Eye (tissue), 1 donor: Measurements from ENCODE around the gene PPT2.
"Not testable (repeated sequence)": the region's sequence is repeated elsewhere in the genome, so short reads cannot be mapped to it uniquely, and the experiment has no call there.

ENCODE experiments used
- DNase-seq: peaks from one replicate; pipeline ENCODE4 v3.0.0-alpha.2; 2015

The PPT2 gene

DNA sequence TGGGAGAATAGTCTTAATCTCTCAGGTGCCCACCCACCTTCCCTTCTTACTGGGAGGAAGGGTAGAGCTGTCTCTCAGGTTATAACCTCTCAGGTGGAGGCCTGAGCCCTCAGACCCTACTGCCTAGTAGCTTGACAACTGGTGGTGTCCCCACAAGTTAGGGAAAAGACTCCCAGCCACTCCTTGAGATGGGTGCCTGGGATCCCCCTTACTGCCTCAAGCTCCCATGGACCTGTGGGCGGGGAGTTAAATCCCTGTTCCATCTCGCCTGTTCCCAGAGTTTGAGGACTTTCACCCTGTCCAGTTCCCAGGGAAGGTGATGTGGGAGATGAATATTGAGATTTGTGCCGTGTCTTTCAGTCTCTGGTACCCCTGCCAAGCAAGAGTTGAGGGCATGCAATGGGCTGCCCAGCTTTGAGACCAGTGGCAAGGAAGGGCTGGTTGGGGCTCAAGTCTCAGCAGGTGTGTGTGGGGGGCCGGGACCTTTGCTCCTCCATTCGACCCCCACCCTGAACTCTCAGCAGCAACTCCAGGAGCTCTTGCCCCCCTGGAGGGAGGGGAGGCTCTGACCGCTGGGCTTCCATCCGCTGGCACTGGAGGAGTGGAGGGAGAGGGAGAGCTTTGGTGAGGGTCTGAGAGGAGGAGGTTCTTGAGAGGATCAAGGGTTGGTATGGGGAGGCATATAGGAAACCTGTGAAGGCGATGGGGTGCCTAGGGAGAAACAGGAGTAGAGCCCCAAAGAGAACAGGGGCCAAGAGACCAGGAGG, 37.2 kb downstream of the PPT2 start:
- no peak for DNase-seq

DNA sequence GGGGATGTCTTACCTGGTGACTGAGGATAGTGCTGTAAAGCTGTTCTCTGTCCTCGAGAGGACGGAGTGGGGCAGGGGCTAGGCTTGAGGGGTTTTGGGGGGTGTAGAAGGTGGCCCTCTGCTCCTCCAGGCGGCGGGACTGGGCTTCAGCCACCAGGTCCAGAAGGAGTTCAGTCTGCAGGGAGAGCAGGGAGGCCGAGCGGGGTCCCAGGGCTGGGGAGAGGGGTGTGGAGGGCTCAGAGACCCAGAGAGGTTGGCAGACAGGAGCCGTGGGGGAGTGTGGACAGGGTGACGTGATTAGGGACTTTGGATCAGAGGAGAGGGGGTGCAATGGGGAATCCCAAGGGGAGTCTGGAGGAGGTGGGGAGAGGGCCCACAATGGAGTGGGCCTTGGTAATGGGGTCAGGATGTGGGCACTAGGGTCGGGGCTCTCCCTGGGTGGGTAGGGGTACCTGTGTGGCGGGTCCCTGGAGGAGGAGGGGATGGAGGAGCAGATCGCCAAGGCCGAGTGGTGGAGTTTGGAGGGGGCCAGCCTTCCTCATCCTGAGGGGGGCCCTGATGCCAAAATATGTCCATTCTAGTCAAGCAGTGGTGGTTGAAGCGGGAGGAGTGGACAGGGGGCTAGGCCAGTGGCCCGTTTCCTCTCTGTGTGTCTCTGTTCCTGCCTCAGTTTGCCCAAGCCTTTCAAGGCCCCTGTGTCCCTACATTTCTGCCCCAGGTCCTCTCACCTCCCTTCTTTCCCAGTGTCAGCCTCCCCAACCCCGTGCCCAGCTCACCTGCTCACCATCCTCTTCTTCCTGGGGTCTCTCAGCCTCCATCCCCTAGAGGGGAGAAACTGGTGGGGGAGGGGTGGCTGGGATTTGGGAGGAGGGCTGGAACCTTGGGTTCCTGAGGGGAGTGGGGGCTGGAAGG, 38.0 kb downstream of the PPT2 start:
- DNase-seq, result no peak

DNA sequence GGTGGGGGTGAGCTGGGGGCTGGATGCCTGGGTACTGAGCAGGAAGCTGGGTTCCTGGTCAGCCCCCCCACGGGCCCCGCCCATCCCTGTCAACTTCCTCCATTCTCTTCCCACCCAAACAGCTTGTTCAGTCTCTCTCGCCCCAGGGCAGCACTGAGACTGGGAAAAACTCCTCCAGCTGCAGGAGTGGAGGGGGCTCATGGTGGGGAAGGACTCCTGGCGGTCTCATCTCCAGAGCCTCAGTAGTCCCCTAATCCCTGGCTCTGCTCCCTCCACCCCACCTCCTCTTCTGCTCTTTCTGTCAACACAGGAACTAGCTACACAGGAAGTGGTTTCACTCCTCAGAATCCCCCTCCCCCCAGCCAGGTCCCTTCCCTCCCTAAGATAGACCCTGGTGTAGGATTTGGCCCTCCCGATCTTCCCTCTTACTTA, 38.7 kb downstream of the PPT2 start, which contains the start of gene GPSM3:
Gene GPSM3 (minus strand): TSS at position 36 of the 432 bp plus-strand sequence. CDS start 130 bp downstream, outside the sequence.
- DNase-seq, result no peak

- not testable (repeated sequence) for DNase-seq
Measured at GRCh38 chr6:32193096-32193495, 39.2 kb downstream of the PPT2 start.

GRCh38 chr6:32194388-32194787, 40.4 kb downstream of the PPT2 start:
- DNase-seq, result no peak

- DNase-seq, result no peak
Measured at GRCh38 chr6:32194825-32195651, 41.1 kb downstream of the PPT2 start.

DNA sequence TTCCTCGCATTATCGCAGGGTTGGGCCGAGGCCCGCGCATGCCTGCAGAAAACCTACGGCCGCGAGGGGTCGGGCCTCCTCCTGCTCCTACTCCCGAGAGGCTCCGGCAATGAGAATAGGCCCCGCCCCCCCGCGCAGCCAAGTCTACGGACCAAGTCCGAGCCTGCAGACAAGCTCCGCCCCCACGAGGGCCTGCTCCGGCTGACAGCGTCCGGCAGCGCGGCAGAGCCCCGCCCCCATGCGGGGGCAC, 41.6 kb downstream of the PPT2 start:
- peak; percentile 100 for DNase-seq

DNA sequence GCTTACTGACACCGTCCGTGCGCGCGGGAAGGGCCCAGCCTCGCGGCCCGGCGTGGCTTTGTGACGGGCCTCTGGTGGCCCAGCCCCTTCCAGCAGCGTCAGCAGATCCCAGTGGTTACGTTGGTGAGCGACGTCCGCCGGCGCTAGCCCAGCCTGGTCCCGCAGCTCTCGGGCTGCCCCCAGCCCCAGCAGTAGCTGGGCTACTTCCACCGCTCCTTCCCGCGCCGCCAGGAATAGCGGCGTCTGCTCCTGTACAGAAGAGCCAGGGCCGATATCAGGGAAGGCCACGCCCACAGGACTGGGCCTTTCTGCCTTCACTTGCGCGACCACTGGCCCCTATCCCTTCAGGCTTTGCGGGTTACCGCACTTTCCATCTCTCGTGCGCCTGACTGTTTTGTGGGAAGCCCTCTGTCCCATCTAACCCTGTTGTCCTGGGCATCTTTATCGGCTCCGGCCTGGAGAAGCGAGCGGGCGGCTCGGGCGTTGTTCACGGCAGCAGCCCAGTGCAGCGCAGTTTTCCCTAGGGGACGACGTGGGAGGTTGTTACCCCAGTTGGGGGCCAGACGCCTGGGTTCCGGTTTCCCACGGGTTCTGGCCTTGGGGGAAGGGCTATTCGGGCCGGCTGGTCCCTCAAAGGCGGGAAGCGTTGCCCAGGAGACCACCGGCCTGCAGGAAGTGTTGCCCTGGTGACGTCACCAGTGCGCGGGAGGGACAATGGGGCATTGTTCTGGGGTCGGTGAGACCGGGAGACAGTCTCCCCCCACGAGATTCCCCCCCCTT, 42.2 kb downstream of the PPT2 start:
- peak; percentile 97 for DNase-seq

DNA sequence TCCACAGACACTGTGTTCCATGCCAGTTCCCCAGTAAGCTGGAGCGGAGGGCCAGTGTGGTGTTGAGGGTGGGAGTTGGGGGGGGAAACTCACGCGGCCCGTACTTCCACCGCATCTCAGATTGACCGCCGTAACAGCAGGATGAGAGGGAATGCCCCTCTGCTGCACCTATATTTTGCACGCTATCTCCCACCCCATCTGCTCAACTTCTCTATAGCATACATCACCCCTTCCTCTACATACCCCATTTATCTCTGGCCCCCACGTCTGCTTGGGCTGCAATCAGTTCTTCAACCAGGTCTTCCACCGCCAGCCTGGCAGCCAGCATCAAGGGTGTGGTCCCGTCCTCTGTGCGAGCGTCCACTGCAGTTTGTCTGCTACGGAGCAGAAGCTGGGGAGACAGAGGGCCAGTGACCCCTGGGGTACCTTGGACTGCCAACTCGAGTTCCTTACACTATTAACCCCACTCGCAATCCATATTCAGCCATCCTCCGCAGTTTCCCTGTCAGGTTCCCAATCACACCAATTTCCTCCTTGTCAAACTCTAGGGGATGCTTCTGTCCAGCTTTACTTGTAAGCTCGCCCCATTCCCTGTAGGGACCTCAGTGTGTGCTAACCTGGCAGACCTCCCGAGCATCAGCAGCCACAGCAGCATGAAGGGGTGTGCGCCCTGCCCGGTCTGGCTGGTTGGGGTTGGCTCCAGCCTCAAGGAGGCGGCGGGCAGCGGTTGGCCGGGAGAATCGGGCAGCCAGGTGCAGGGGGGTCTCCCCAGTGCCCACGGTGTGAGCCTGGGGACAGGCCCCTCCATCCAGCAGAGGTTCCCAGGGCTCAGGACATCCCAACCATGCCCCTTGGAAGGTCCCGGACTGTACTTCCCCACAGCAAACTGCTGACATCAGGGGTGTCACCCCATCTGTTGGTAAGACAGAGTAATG, 43.0 kb downstream of the PPT2 start:
- peak; percentile 78 for DNase-seq

DNA sequence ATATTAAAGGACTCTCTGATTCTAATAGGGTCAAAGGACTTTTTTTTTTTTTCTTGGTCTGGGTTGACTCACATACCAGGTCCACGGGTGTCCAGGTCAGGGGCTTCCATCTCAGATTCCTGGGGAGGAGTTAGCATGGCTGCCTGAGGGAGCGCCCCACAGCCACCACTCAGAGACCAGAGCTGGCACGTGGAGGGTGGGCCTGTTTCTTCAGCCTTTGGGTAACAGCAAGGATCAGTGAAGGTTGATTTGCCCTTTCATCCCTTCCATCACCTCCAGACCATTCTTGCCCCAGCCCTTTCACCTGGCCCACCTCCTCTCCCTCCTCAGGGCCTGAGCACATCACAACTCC, 44.4 kb downstream of the PPT2 start:
- no peak for DNase-seq

DNA sequence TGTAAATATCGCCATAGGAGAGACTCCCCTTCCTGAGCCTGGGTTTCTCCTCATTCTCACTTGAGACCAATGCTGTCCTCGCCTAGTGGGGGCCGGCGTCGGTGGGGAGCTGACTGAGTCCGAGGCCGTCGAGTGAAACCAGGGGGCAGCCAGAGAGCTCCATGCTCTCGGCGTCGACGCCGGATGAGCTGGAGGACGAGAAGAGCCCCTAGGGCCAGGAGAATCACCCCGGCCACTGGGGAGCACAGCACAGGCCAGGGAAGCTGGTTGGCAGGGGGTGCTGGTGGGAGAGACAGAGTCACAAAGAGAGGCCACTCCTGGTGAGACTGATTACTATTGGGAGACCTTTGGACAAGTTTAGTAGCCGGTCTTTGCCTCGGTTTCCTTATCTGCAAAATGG, 44.9 kb downstream of the PPT2 start:
- DNase-seq, result no peak

GRCh38 chr6:32200711-32201475, 47.0 kb downstream of the PPT2 start:
- DNase-seq, result no peak

DNA sequence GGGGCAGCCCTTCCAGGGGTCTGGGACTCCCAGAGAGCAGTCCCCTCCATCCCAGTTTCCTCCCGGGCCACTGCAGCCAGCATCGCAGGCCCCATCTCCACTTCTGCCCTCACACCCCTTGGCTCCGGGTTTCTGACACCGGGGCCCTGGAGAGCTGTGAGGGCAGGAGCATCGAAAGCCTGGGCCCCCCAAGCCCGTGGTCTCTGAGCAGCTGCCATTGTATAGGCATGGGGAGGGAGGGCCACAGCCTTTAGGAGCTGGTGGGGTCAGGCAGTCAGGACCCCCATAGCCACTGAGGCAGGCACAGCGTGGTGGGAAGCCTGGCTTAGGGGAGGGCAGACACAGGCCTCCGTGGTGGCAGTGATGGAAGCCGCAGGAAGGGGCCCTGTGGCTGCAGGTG, 48.2 kb downstream of the PPT2 start:
- no peak for DNase-seq

DNA sequence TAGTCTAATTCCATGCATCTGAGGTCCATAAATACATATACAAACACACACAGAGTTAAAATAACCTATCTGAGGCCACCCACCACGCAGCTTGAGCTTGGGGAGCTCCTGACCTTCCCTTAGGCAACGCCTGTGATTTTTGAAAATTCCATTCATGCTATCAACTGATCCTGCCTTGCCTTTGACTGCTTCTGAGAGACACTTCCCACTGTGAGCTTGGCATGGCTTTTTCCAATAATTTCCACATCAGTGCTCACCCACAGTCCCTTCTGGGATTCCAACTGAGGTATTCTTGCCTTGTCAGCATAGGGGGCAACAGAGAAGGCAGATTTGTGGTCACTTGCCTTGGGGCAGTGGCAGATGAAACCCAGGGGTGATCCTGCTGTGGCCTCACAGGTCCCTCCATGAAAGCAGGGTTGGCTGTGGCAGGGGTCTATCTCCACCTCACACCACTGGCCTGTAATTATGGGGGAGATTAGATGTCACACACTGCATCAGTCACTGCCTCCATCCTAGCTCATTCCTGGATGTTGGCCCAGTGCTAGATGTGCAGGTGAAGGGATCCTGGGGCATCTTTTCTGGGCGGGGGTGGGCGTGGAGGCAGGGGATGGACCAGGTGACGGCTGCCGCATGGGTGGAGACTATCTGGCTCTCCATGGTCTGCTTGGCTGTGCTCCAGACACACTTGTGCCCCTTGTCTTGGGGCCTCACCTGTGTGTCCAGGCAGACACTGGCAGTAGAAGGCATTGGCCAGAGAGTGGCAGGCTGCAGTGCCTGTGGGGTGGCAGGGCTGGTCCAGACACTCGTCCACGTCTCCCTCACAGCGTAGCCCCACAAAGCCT, 49.7 kb downstream of the PPT2 start:
- DNase-seq, result peak; percentile 94

GRCh38 chr6:32204268-32204715, 50.4 kb downstream of the PPT2 start:
- DNase-seq, result no peak

- DNase-seq, result no peak
Measured at GRCh38 chr6:32208996-32209395, 55.1 kb downstream of the PPT2 start.

DNA sequence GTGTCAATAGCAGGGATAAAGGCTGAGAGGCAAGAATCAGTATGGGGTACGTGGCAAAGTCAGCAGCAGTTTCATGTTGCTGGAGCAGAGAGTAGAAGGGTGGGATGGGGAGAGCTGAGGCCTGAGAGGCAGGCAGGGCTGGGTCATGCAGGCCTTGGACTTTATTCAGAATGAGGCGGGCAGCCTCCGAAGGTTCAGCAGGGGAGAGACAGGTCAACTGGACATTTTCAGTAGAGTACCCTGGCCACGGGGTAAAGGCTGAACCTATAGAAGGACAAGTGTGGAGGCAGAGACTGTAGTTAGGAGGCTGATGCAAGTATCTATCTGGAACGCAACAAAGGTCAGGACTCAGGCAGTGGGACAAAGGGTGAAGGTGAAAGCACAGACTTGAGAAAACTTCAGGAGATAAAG, 56.3 kb downstream of the PPT2 start:
- DNase-seq, result no peak

GRCh38 chr6:32211432-32211831, 57.5 kb downstream of the PPT2 start:
- not testable (repeated sequence) for DNase-seq

DNA sequence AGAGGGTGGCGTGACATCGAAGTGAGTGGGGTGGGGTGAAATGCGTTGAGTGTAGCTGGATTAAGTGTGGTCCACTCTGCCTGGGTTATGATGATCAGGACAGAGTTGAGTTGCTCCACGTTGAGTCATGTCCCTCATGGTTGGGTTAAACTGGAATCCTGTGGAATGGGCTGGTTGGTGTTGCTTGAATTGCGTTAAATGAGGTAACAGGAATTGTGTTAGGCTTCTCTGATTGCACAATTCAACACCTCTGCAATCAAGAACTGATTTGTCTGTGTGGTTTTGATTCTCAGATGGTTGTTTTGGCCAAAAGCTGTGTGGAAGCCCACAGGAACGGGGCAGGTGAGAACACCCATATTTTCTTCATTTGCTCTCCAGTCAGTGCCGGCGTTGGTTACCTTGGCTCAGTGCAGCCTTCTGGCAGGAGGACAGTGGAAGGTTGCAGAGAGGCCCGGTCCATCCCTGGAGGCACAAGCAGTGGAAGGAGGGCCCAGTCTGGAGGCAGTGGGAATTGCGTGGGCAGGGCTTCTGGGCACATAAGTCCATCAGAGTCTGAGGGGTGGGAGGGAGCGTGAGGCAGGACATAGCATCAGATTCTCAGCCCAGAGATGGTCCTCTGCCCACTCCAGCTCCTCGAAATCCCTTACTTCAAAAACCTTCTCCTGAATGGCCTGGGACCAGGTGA, 58.3 kb downstream of the PPT2 start:
- no peak for DNase-seq
